EL (cell line): ENCODE results near the gene TBR1.

Experiments
- DNase-seq: peaks from one replicate; pipeline ENCODE4 v3.0.0-alpha.2; 2016

TBR1 gene

DNA sequence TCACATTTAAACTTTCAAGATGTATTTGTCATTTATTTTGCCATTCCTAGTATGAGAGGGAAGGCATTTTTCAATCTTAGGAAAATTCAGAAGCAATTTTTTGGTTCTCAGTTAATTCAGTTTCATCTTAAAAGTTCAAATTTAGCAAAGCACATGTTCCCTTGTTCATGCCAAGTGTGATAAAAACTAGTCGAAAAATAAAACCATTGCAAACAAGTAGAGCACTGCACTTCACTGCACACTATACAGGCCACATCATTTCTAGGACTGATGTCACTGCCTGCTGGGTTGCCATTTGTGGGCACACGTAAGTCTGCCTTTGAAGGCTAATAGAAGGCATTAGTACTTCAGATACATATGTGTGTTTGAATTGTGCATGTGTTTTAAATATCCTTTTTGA is 14.3 kb downstream of the TBR1 start:
- DNase-seq = no peak

DNA sequence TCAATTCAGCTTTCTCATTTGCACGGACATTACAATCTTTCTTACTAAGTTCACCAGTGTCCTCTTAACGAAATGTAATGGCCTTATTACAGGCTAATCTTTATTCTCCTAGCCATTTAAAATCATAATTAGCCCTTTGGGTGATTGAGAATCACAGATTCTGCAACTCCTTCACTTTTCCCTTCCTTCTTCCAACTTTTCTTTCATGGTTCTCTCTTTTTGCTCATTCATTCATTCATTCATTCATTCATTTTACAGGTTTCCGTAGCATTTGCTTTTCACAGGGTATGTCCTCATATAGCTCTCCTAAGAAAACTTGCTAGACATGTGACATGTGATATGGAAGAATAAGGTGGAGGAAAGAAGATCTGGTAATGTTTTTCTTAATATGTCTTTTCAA is 16.0 kb downstream of the TBR1 start:
- no peak for DNase-seq

DNA sequence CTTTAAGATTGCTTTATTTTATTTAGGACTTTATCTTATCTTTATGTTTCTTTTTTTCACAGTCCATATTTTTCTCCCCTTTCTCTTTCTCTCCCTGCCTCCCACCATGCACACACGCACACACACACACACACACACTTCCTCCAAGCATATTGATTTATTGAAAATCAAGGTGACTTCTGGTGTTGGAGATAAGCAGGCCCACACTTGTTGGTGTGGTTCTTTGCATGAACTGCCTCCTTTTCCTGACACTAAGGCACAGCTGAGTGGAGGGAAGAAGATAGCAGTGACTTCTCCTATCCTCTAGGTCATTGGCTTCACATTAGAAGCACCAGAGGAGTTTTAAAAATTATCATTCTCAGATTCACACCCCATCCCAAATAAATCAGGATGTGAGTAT is 18.0 kb downstream of the TBR1 start:
- no peak for DNase-seq

DNA sequence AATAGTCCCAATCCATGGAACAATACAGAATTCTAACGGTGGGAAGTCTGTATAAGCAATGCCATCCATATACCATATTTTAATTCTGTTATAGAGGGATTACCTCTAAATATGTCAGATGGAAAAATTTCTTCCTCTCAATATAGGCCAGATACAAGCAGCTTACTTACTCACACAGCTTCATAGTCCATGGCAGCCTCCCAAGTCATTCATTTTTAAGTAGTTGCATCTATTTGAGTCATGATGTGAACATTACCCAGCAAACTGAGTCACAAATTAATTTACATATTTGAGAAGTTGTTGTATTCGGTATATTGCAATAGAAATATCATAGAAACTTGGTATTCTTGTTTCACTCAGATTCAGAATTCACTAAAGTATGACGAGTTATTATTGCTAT is 20.3 kb downstream of the TBR1 start:
- DNase-seq = peak; percentile 74

DNA sequence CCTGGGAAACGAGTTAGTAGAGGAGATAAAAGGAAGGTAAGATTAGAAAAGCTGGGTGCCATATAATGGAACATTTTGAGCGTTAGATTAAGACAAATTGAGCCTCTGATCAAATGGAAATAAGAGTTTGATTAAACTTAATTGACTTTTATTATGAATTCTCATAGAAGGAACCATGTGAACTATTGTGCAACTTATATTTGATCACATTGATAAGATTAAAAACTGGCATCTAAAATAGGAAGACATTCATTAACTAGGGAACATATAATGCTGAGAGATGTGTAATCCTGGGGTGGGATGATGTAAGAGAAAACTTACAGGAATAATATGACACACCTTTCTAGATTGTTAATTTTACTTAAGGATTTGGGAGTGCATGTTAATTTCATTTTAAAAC is 22.5 kb downstream of the TBR1 start:
- DNase-seq = no peak

DNA sequence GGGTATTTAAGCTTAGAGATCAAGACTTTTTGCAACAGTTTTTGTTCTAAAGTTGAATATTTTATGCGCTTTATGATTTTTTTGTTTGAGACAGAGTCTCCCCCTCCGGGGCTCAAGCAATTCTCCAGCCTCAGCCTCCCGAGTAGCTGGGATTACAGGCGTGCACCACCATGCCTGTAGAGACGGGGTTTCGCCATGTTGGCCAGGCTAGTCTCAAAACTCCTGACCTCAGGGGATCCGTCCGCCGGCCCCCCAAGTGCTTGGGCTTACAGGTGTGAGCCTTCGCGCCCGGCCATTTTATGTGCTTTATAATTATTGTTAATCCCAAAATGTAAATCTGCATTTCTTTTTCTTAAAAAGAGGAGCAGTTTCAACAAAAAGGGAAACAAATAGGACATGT is 29.0 kb downstream of the TBR1 start:
- DNase-seq = no peak

DNA sequence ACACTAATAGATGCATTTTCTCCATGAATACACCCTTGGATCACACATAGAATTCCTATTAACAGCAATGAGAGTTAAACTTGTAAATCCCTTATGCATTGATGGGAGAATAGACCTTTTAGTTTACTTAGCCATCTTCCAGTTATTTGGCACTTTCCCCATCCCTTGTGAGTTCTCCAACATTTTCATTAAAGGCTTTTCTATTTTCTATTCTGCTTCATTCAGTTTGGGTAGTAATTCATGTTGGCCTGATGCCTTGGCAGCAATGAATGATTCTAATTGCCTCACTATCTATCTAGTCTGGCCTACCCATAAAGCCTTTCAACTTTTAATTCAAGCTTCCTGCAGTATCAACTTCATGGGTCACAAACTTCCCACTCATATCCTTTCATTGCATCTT is 32.3 kb downstream of the TBR1 start:
- DNase-seq = no peak

DNA sequence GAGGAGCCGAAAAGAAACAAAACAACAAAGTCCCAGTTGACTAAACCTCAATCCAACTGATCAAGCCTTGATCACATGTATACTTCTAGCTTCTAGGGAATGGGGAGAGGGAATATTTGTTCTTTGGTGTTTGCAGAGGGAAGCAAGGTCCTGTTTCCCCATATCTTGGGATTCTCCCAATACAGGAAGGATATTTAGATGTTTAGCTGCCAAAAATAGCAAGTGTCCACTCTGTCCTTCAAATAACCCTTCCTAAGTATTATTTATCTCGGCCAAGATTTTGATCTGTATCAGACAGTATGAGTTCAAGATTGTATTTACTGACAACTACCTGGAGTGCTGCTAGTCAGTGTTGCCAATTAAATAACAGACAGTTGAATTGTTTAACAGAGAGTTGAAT is 55.5 kb downstream of the TBR1 start:
- no peak for DNase-seq

DNA sequence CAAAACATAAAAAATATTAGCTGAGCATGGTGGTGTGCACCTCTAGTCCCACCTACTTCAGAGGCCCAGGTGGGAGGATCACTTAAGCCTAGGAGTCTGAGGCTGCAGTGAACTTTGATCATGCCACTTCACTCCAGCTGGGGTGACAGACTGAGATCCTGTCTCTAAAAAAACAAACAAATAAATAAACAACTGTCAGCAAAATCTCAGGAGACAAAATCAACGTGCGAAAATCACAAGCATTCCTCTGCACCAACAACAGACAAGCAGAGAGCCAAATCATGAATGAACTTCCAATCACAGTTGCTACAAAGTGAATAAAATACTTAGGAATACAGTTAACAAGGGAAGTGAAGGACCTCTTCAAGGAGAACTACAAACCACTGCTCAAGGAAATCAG is 58.8 kb downstream of the TBR1 start:
- no peak for DNase-seq
